NB4 (cell line): ENCODE results near the gene SH3YL1.

Source experiments
- CTCF ChIP-seq: IDR thresholded peaks from one replicate; pipeline ENCODE4 v1.5.1; 2012; ENCODE audit warnings: low read depth, low read length
- POLR2A ChIP-seq: IDR thresholded peaks from 2 replicates; pipeline ENCODE4 v1.6.1; 2011; ENCODE audit warnings: mild to moderate bottlenecking; ENCODE audit not compliant: insufficient read length; ENCODE audit errors: extremely low read depth

- TF ChIP-seq CTCF (no peak), POLR2A (no peak)
Observed at GRCh38 chr2:176917-177316, 86.9 kb downstream of the SH3YL1 start.
